DMS114 treated with DMSO at 0.1 percent for 48 hours (cell line): ENCODE measurements around the gene FLII.
"Not testable (repeated sequence)": the region's sequence is repeated elsewhere in the genome, so short reads cannot be mapped to it uniquely, and the experiment has no call there.

ENCODE experiments used
- DNase-seq: peaks from one replicate; lab custom pipeline; 2025; ENCODE audit not compliant: unreplicated experiment; lab: John Stamatoyannopoulos, UW

Gene FLII

GRCh38 chr17:18258356-18259038 is at the start of gene FLII:
Gene FLII, minus strand, starts transcription at chr17:18258738. Its CDS starts 48 bp downstream, at chr17:18258690.
- DNase-seq, result no peak

GRCh38 chr17:18303206-18303605 is 44.7 kb upstream of the FLII start:
- DNase-seq, result not testable (repeated sequence)

GRCh38 chr17:18300725-18301480 is 42.4 kb upstream of the FLII start:
- no peak for DNase-seq

GRCh38 chr17:18298061-18298460 is 39.5 kb upstream of the FLII start:
- DNase-seq, result not testable (repeated sequence)

- DNase-seq, result no peak
Measured at GRCh38 chr17:18291718-18292540, 33.4 kb upstream of the FLII start.

DNA sequence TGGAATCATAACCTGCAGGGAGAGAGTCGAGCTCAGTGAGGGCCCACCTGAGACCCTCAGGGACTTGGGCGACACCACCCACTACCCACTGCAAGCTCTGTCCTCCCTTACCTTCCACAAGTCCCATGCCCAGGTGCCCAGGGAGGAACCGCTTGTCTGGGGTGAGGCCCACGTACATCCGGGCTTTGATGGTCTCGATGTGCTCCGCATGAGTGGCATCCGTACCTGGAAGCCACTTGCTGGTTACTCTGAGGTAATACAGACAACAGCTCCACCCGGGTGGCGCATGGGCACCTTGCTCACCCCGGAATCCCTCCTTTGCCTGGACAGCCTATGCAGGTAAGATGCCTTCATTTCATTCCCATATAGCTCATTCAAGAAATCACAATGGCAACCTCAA is 26.8 kb upstream of the FLII start:
- DNase-seq, result no peak

- no peak for DNase-seq
Measured at GRCh38 chr17:18281788-18282187, 23.2 kb upstream of the FLII start.

GRCh38 chr17:18280766-18281371 is 22.3 kb upstream of the FLII start:
- DNase-seq, result no peak

- no peak for DNase-seq
Measured at GRCh38 chr17:18280249-18280648, 21.7 kb upstream of the FLII start.

DNA sequence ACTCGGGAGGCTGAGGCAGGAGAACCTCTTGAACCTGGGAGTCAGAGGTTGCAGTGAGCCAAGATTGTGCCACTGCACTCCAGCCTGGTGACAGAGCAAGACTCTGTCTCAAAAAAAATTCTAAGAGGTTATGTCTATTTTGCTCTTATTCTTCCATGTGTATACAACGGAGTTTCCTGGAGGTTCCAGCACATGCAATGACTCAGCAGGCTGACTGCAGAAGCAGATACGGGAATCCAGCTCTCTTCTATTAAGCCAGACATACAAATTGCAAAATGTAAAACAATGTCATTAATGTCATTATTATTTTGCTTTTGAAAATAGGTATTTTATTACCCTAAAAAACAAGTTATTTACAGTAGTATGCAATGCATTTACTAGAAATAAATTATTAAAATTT is 20.3 kb upstream of the FLII start:
- no peak for DNase-seq

- DNase-seq, result no peak
Measured at GRCh38 chr17:18277076-18277475, 18.5 kb upstream of the FLII start.

GRCh38 chr17:18270046-18270931 is 11.8 kb upstream of the FLII start:
- no peak for DNase-seq

DNA sequence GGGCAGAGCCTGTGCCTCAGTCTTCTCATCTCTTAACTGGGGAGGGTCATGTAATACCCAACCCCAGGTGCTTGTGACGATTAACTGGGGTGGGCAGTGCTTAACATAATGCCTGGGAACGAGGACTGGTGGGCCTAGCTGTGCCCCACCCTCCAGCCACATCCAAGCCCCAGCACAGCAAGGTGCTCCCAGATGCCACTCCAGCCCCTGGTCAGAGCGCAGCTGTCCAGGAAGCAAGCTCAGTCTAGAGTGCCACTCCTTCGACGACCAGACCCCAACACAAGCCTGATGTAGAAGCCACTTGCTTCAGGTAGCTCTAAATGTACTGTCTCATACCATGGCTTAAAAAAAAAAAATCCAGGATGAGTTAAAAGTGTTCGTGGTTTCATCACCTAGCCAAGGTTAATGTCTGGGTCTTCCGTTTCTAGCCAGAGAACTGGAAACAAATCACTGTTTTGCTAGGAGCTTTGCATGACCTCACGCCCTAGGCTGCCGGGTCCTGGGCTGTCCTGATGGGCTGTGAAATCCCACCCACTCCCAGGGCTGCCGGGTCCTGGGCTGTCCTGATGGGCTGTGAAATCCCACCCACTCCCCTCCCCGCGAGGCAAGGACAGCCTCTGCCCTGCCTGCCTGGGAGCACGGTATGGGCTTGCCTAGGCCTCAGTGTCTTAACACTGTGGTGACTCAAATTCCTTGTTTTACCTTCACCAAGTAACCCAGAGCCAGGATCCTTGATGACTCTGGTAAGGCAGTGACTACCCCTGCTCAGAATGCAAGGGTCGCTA is 9.6 kb upstream of the FLII start:
- no peak for DNase-seq

DNA sequence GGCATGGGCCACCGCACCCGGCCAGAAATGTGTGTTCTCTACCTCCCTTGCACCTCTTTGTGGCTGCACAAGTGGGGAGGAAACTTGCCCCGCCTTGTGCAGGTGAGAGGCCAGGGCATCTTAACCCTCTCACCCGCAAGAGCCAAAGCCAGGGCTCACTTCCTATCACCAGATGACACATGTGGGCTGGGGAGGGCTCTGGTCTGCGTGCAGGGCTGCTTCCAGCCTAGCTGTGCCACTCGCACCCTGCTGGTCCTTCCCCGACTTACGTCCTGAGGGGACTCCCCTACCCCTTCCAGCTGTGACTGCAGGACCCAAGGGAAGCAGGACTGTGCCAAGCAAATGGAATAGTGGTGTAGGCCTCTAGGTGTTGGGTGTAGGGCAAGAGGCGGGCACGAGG is 8.8 kb upstream of the FLII start:
- no peak for DNase-seq

GRCh38 chr17:18263885-18264682 is 5.5 kb upstream of the FLII start:
- no peak for DNase-seq

GRCh38 chr17:18262641-18263040 is 4.1 kb upstream of the FLII start:
- no peak for DNase-seq

GRCh38 chr17:18262111-18262510 is 3.6 kb upstream of the FLII start:
- DNase-seq, result no peak

DNA sequence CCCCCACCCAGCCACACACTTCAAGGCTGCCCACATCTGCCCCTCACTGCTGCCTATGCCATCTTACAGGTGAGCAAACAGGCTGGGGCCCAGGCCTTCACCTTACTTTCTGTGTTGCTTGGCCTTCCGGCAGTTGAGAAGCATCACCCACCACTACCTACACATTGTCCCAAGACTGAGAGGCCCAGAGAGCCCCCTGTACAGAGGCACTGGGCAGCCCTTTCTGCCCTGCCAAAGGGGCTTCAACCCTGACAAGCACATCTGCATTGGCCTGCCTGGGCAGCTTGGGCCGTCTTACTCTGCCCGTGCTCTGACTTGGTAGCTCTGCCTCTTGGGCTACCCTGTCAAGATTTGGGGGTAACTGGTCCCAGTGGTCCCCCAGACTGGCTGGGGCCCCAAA is 3.1 kb upstream of the FLII start:
- no peak for DNase-seq

DNA sequence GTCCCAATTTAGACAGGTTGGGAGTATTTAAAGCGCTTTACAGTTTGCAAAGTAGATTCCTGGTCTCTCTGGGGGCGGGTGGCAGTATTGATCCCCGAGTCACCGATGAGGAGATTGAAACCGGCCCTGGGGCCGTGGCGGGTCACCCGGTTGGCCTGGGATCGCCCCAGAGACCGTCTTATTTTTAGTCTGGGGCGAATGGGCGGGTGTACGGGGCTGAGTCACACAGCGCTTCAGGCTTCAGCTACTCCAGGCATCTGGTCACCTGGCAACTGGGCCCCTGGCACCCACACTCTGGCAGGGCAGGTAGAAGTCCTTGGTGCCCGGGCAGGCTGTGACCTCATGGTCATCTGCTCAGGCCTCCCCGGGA is 2.6 kb upstream of the FLII start:
- no peak for DNase-seq
